ENCODE results near the gene SLC41A3. TPM values are rescaled to one million over a fixed set of nuclear protein-coding genes. Genes with fewer than 3 reads are reported as not detected.
"Not testable (repeated sequence)": the region's sequence is repeated elsewhere in the genome, so short reads cannot be mapped to it uniquely, and the experiment has no call there.

Gene SLC41A3
- total RNA-seq, 1 donor from 2014 or later = 14.7 TPM

DNA sequence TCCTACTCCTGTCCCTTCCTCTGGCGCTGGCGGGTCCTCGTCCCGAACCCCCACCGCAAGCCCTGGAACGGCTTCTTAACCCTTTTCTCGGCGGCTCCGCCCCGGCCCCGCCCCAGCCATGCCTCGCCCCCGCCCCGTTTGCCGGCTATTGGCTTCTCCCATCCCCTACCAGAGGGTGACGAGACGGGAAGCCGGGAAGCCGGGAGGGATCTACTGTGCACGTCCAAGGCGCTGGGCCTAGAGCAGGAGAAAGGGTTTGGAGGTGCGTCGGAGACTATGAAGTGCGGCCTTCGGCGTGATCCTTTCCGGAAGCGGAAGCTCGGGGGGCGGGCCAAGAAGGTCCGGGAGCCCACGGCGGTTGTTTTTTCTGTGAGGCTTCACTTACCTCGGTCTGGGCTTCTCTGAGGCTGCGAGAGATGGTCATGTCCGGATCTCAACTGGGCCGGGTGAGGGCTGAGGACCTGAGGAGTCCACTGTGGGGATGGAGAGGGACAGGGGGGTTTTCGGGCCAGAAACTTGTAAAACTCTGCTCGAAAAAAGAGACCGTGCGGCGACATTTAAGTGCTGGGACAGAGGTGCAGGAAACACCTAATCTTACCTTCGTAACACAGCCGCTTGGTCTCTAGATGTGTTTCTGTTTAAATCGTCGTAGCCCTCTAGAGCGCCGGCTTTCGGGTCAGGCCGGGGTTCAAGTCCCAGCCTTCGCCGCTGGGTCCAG is 93.5 kb downstream of the SLC41A3 start:
- Mint-ChIP-seq H3K27me3 (ENCODE audit: low read depth) (peaks cover 27% of the 10 kb centered on the region), H3K27ac (peak overlapping the region; percentile 93), H3K36me3 (ENCODE audit: low read depth) (peaks cover 4% of the 10 kb centered on the region), H3K4me1 (ENCODE audit: low read depth) (peaks cover 11% of the 10 kb centered on the region), H3K4me3 (ENCODE audit: low read depth) (peak overlapping the region; percentile 97), H3K9me3 (no peaks in the 10 kb centered on the region)
- intact Hi-C loops (cut with micrococcal nuclease) = loop anchor here (1.0 kb wide), 1 partner anchor 94 kb away; the partner anchor contains the start of gene SLC41A3
- DNase-seq (ENCODE audit: low spot score) = peak; percentile 64

DNA sequence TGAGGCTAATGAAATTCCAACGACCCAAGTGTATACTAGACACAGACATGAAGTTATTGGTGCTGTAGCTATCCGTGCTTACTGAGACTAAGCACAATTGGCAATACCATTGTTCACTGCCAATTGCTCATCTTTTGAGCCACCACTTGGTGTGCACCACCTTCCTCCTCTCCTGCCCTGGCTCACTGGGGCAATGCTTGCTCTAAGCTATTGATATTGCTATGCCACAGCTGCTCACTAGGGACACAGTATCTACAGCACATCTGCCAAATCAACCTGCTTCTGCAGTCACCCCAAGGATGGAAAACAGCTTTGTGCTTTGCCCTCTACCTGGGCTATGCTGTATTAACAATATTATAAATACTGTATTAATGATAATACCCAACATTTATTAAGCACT is 99.0 kb downstream of the SLC41A3 start:
- H3K4me1 Mint-ChIP-seq (ENCODE audit: low read depth); H3K27ac Mint-ChIP-seq; H3K9me3 Mint-ChIP-seq; H3K4me3 Mint-ChIP-seq (ENCODE audit: low read depth); DNase-seq (ENCODE audit: low spot score); intact Hi-C loops (cut with micrococcal nuclease); H3K36me3 Mint-ChIP-seq (ENCODE audit: low read depth): not testable (repeated sequence)
- peaks cover 13% of the 10 kb centered on the region for H3K27me3 Mint-ChIP-seq (ENCODE audit: low read depth)

DNA sequence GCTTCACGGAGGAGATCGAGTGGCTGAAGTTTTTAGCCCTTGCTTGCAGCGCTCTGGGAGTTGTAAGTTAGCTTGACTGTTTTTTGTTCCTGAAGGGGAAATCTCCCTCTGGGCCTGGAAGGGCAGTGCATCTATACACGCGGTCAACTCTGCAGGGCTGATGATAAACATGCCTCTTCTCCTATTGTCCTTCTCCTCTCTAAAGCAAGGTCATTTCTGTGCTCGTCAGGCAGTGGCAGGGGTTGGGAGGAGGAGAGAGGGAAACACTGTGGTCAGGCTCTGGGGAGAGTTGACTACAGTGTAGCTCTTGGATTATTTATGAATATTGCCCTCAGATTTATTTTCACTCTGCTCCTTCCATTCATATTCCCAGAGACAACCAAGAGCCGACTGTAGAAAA is 106.8 kb downstream of the SLC41A3 start:
- DNase-seq (ENCODE audit: low spot score); intact Hi-C loops (cut with micrococcal nuclease); H3K27me3 Mint-ChIP-seq (ENCODE audit: low read depth); H3K9me3 Mint-ChIP-seq; H3K27ac Mint-ChIP-seq; H3K4me3 Mint-ChIP-seq (ENCODE audit: low read depth); H3K36me3 Mint-ChIP-seq (ENCODE audit: low read depth); H3K4me1 Mint-ChIP-seq (ENCODE audit: low read depth): not testable (repeated sequence)

DNA sequence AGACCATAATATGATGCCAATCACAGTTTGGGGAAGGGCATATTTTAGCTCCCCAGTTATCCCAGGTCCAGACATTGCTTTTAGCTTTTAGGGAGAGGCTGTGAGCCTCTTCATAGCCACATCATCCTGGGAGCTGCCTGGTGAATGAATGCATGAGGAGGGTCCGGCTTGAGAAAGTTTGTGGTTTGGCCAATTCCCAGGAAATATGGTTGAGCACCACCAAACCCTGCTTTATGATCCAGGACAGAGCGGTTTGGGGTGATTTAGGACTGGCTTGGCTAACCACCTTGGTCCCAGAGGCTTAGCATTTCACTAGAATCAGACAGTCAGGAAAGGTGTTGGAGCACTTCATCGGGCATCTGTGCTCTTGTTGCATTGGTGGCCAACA is 107.9 kb downstream of the SLC41A3 start:
- DNase-seq (ENCODE audit: low spot score); H3K4me1 Mint-ChIP-seq (ENCODE audit: low read depth); H3K4me3 Mint-ChIP-seq (ENCODE audit: low read depth); H3K27ac Mint-ChIP-seq; H3K36me3 Mint-ChIP-seq (ENCODE audit: low read depth); intact Hi-C loops (cut with micrococcal nuclease); H3K9me3 Mint-ChIP-seq: not testable (repeated sequence)
- H3K27me3 Mint-ChIP-seq (ENCODE audit: low read depth) = peaks cover 14% of the 10 kb centered on the region

DNA sequence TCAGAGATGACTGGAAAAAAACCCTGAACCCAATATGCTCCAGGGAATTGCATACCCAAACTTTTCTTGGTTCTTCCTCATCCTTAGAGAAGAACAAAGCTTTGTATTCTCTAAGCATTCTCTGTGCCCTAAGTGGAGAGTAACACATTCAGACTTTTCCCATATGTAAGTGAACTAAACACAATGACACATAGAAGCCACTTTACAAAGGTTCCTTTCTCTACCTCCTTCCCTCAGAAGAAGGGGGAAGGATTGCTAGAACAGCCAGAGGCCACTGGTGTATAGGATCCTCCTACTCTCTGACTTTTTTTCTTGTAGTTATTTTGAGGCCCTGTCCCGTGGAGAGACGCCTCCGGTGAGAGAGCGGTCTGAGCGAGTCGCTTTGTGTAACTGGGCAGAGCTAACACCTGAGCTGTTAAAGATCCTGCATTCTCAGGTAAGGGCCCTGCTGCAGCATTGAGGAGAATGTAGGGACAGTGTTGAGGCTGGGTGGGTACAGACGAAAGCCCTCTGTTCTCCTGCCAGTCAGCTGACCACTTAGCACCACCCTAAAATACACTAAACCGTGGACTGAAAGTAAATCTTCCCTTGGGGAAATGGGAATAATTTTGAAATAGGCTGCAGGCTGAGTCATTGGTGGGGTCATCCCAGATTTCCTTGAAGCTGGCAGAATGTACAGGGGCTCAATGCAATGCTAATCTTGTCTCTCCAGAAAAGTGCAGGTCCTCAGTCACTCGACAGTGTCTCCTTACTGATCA is 108.5 kb downstream of the SLC41A3 start:
- H3K4me1 Mint-ChIP-seq (ENCODE audit: low read depth); H3K9me3 Mint-ChIP-seq; H3K27ac Mint-ChIP-seq; intact Hi-C loops (cut with micrococcal nuclease); H3K36me3 Mint-ChIP-seq (ENCODE audit: low read depth); H3K4me3 Mint-ChIP-seq (ENCODE audit: low read depth); DNase-seq (ENCODE audit: low spot score): not testable (repeated sequence)
- H3K27me3 Mint-ChIP-seq (ENCODE audit: low read depth) = peaks cover 14% of the 10 kb centered on the region

DNA sequence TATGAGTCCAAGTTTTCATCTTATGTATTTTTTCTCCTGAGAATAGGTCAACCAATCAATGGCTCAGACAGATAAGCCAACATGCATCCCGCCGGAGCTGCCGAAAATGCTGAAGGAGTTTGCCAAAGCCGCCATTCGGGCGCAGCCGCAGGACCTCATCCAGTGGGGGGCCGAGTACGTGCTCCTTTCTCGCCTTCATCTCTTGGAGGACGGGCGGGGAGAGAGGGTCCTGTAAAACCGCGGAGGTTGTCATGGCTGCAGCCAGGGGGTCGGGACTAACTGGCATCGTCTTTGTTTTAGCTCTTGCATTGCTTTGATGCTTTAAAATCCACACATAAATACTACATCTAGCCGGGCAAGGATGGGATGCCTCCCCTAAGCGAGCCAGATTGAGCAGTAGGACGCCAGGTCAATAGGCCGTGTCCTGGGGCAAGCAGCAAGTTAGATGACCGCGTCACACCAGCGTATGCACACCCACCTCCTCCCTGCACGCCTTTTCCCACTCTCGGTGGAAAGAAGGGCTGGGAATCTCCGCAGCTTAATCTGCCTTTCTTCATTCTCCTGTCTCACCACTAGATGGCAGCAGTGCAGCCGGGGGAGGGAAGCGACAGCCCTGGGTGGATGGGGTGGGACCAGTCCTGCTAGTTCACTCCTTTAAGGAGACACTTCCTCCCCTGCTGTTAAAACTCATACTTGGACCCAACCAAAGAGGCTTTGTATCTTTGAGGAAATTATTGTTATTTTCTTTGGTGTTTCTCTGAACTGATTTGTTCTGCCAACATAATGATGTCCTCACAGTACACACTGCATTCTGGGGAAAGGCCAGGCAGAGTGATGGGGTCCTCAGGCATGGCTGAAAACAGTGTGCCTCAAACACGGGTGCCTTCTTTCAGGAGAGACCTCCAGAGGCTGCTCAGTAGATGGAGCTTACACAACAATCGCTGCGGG is 111.7 kb downstream of the SLC41A3 start:
- not testable (repeated sequence) for H3K36me3 Mint-ChIP-seq (ENCODE audit: low read depth); H3K27ac Mint-ChIP-seq
- H3K4me3 Mint-ChIP-seq (ENCODE audit: low read depth) = peak overlapping the region; percentile 39

DNA sequence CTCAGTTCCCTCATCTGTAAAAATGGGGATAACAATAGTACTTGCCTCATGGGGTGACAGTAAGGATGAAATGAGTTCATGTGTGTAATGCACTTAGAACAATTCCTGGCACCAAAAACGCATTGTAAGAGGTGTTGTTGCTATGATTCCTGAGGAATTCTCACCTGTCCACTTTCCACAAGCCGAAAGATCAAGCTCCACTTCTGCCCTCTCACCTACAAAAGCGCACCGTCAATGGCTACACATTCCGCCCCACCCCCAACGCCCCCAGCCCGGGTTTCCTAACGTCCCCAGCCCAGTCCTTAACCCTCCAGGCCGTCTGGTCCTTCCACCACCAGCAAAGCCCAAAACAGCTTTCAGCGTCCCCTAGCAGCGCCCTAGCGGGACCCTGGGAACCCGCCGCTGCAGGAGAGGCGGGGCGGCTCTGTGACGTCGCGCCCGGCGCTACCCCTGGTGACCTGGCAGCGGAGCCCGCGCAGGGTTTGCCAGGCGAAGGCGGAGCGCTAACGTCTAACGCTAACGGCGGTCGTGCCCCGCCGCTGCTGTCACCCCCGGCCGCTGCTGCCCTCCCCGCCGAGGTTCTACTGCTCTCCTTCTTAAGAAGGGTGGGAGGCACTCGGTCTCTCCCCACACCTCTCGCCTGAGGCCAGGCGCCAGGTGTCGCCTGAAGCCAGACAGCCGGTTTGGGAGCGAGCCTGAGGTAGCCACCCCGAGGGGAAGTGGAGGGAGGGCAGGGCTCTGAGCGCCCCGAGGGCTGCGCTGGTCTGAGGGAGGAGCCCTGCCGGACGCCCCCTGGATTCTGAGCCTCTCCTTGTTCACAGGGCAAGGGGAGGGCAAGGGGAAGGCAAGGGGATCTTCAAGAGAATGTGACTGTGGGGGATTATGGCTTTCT is 115.0 kb downstream of the SLC41A3 start, which contains the start of gene ROPN1B:
ROPN1B (plus strand) TSS at position 478 of the 892 bp plus-strand sequence. CDS start 2,877 bp downstream, outside the sequence.
- H3K27ac Mint-ChIP-seq; H3K4me1 Mint-ChIP-seq (ENCODE audit: low read depth); H3K9me3 Mint-ChIP-seq; DNase-seq (ENCODE audit: low spot score); intact Hi-C loops (cut with micrococcal nuclease); H3K36me3 Mint-ChIP-seq (ENCODE audit: low read depth): not testable (repeated sequence)
- peak within 1 kb of the TSS; percentile 43 for H3K4me3 Mint-ChIP-seq (ENCODE audit: low read depth)
- peaks cover 22% of the 10 kb centered on the region for H3K27me3 Mint-ChIP-seq (ENCODE audit: low read depth)

More for the DNA sequence above, 111.7 kb downstream of the SLC41A3 start:
- H3K9me3 Mint-ChIP-seq; H3K4me1 Mint-ChIP-seq (ENCODE audit: low read depth); DNase-seq (ENCODE audit: low spot score); intact Hi-C loops (cut with micrococcal nuclease): not testable (repeated sequence)
- H3K27me3 Mint-ChIP-seq (ENCODE audit: low read depth) = peaks cover 22% of the 10 kb centered on the region

DNA sequence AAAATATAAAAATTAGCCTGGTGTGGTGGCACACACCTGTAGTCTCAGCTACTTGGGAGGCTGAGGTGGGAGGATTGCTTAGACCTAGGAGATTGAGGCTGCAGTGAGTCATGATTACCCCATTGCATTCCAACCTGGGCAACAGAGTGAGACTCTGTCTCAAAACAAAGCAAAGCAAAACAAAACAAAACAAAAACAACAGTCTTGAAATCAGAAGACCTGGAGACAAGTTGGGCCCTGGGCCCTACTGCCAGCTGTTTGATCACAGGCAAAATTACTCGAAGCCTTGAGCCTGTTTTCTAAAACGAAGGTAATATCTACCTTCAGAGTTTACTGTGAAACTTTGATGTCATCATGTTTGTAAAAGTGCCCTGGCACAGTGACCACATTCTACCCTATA is 115.8 kb downstream of the SLC41A3 start:
- H3K36me3 Mint-ChIP-seq (ENCODE audit: low read depth); H3K27ac Mint-ChIP-seq; H3K4me3 Mint-ChIP-seq (ENCODE audit: low read depth); DNase-seq (ENCODE audit: low spot score); intact Hi-C loops (cut with micrococcal nuclease); H3K4me1 Mint-ChIP-seq (ENCODE audit: low read depth); H3K9me3 Mint-ChIP-seq: not testable (repeated sequence)
- H3K27me3 Mint-ChIP-seq (ENCODE audit: low read depth) = peaks cover 22% of the 10 kb centered on the region

DNA sequence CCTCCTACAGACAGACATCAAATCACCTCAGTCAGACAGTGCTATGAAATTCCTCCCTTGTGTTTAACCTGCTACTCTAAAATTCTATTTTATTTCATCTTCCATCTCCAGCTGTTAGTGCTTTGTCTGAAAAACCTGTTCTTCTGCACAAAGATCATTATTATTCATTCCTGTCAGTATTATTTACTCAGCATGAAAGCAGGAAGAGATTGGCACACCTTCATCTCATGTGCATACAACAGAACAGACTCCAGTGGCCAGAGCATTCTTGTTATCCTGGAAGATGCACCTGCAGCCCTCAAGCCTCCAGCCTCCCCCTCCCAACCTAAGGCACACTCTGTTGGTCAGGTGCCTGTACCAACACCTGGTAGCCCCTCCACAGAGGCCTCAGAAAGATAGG is 116.8 kb downstream of the SLC41A3 start:
- intact Hi-C loops (cut with micrococcal nuclease) = no loop called here
- H3K27me3 Mint-ChIP-seq (ENCODE audit: low read depth) = peaks cover 17% of the 10 kb centered on the region
- no peak overlapping the region for H3K4me3 Mint-ChIP-seq (ENCODE audit: low read depth)
- no peaks in the 10 kb centered on the region for H3K36me3 Mint-ChIP-seq (ENCODE audit: low read depth)
- H3K4me1 Mint-ChIP-seq (ENCODE audit: low read depth) = peaks cover 4% of the 10 kb centered on the region
- H3K27ac Mint-ChIP-seq = no peak overlapping the region
- H3K9me3 Mint-ChIP-seq = no peaks in the 10 kb centered on the region
- no peak for DNase-seq (ENCODE audit: low spot score)

DNA sequence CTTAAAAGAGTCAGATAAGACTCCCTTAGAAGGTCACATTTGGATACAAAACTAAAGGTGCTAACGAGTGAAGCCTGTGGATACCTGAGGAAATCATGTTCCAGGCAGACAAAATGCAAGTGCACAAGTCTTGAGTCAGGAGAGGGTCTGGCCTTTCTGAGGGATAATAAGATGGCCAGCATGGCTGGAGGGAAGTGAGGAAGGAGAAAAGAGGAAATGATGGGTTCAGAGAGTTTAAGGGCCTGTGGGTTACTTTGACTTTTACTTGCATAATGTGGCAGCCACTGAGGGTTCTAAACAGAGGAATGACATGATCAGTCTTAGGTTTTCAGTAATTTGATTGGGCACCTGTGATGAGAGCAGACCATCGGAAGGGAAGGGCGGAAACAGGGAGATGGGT is 118.4 kb downstream of the SLC41A3 start:
- no peaks in the 10 kb centered on the region for H3K9me3 Mint-ChIP-seq
- H3K27ac Mint-ChIP-seq = no peak overlapping the region
- no peak for DNase-seq (ENCODE audit: low spot score)
- H3K4me1 Mint-ChIP-seq (ENCODE audit: low read depth) = peaks cover 2% of the 10 kb centered on the region
- H3K27me3 Mint-ChIP-seq (ENCODE audit: low read depth) = peaks cover 8% of the 10 kb centered on the region
- H3K4me3 Mint-ChIP-seq (ENCODE audit: low read depth) = no peak overlapping the region
- no peaks in the 10 kb centered on the region for H3K36me3 Mint-ChIP-seq (ENCODE audit: low read depth)
- intact Hi-C loops (cut with micrococcal nuclease) = no loop called here

DNA sequence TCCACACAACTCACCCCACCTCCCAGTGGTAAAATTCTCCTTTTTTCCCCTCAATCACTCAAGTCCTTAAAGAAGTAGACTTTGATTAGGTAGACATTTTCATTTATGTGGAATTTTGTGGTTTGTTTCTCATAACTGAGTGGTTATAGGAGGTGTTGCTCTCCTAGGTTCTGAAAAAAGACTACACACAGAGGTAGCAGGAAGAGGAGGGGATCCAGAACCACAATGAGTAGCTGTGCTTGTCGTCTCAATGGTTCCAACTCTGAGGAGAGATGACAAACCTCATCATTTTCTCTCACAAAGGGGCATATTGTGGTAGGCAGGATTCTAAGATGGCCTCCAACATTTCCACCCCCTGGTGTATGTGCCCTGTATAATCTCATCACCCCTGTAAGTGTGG is 120.1 kb downstream of the SLC41A3 start:
- H3K27me3 Mint-ChIP-seq (ENCODE audit: low read depth); H3K4me1 Mint-ChIP-seq (ENCODE audit: low read depth); intact Hi-C loops (cut with micrococcal nuclease); DNase-seq (ENCODE audit: low spot score); H3K36me3 Mint-ChIP-seq (ENCODE audit: low read depth); H3K9me3 Mint-ChIP-seq; H3K4me3 Mint-ChIP-seq (ENCODE audit: low read depth); H3K27ac Mint-ChIP-seq: not testable (repeated sequence)

DNA sequence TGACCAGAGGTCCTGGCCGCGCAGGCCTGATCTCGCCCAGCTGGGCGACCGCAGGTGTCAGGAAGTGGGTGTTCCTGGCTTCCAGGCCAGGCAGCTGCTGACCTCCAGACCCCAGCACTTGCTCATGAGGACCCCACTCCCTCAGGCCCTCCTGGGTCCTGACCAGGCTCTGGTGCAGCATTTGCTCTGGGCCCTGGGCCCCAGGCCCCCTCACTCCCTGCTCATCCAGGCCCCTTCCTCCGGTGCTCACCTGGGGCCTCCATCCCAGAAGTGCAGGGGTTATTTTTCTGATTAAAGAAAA is 122.7 kb downstream of the SLC41A3 start:
- no peak overlapping the region for H3K27ac Mint-ChIP-seq
- no peaks in the 10 kb centered on the region for H3K36me3 Mint-ChIP-seq (ENCODE audit: low read depth)
- intact Hi-C loops (cut with micrococcal nuclease) = no loop called here
- H3K4me3 Mint-ChIP-seq (ENCODE audit: low read depth) = no peak overlapping the region
- H3K4me1 Mint-ChIP-seq (ENCODE audit: low read depth) = no peaks in the 10 kb centered on the region
- no peaks in the 10 kb centered on the region for H3K9me3 Mint-ChIP-seq
- peaks cover 13% of the 10 kb centered on the region for H3K27me3 Mint-ChIP-seq (ENCODE audit: low read depth)
- DNase-seq (ENCODE audit: low spot score) = no peak

Measured in activated T-helper 2 cell treated with anti-CD3 and anti-CD28 coated beads, Interferon-gamma antibody, Interleukin-2, Interleukin-4, amounts not matched to agents 10 μg/mL and 5 μg/mL and 100 μg/mL, durations not matched to agents 14 hours and 24 hours and 36 hours (primary cell).